ENCODE results near the gene ENKUR. TPM values are rescaled to one million over a fixed set of nuclear protein-coding genes. Genes with fewer than 3 reads are reported as not detected.

ENKUR gene
- total RNA-seq, 1 experiment from 2014 or later, result 0.77 TPM

DNA sequence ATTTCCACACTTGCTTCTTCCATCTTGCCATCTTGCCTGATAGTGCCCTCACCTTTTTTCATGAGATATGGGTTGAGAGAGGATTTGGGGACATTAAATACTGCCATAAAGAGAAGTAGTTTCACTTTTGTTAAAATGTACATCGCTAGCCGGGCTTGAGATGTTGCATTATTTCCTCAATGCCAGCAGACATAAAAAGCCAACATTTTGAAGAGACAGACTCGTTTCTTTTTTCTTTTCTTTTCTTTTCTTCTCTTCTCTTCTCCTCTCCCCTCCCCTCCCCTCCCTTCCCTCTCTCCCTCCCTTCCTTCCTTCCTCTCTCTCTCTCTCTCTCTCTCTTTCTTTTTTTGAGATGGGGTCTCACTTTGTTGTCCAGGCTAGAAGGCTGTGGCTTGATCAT, 17.9 kb downstream of the ENKUR start:
- no peaks in the 10 kb centered on the region for H3K36me3 ChIP-seq (ENCODE audit: control insufficient read depth, insufficient read depth, low read length)
- no peak for DNase-seq
- TF ChIP-seq, protein P1, sequence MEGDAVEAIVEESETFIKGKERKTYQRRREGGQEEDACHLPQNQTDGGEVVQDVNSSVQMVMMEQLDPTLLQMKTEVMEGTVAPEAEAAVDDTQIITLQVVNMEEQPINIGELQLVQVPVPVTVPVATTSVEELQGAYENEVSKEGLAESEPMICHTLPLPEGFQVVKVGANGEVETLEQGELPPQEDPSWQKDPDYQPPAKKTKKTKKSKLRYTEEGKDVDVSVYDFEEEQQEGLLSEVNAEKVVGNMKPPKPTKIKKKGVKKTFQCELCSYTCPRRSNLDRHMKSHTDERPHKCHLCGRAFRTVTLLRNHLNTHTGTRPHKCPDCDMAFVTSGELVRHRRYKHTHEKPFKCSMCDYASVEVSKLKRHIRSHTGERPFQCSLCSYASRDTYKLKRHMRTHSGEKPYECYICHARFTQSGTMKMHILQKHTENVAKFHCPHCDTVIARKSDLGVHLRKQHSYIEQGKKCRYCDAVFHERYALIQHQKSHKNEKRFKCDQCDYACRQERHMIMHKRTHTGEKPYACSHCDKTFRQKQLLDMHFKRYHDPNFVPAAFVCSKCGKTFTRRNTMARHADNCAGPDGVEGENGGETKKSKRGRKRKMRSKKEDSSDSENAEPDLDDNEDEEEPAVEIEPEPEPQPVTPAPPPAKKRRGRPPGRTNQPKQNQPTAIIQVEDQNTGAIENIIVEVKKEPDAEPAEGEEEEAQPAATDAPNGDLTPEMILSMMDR (IDR thresholded peaks at IDR 0.05; ENCODE audit: insufficient read depth in 1 of 2, low read depth in 1 of 2, low read length in 1 of 2, severe bottlenecking in 1 of 2, unreplicated experiment in 1 of 2), result no peak
- H3K4me1 ChIP-seq, result no peaks in the 10 kb centered on the region
- no peak overlapping the region for H3K4me3 ChIP-seq (ENCODE audit: low read depth, low read length)
- no peak overlapping the region for H3K27ac Mint-ChIP-seq (ENCODE audit: unreplicated experiment)
- no peaks in the 10 kb centered on the region for H3K36me3 Mint-ChIP-seq (ENCODE audit: insufficient read depth, unreplicated experiment)
- H3K4me3 Mint-ChIP-seq (ENCODE audit: unreplicated experiment), result no peak overlapping the region
- no TSS peak for BruUV-seq (replicated peaks)
- intact Hi-C loops (cut with micrococcal nuclease; ENCODE audit: unreplicated experiment), result no loop called here
- H3K9me3 Mint-ChIP-seq (ENCODE audit: unreplicated experiment), result peaks cover 10% of the 10 kb centered on the region
- peaks cover 10% of the 10 kb centered on the region for H3K27me3 Mint-ChIP-seq (ENCODE audit: insufficient read depth, unreplicated experiment)
- no peaks in the 10 kb centered on the region for H3K27me3 ChIP-seq (replicated peaks; ENCODE audit: control insufficient read depth, insufficient read depth, low read length)
- ChIA-PET CTCF (no interaction called here), POLR2A (no interaction called here)
- H3K4me1 Mint-ChIP-seq (ENCODE audit: low read depth, unreplicated experiment), result no peaks in the 10 kb centered on the region
- peaks cover 6% of the 10 kb centered on the region; the same call in 1 of the 2 replicates for H3K9me3 ChIP-seq

GRCh38 chr10:24995072-24995471, 20.9 kb downstream of the ENKUR start:
- Histone ChIP-seq H3K4me3 (ENCODE audit: low read depth, low read length) (no peak overlapping the region), H3K4me1 (no peaks in the 10 kb centered on the region), H3K9me3 (no peaks in the 10 kb centered on the region), H3K36me3 (ENCODE audit: control insufficient read depth, insufficient read depth, low read length) (no peaks in the 10 kb centered on the region), H3K27me3 (replicated peaks; ENCODE audit: control insufficient read depth, insufficient read depth, low read length) (no peaks in the 10 kb centered on the region)
- H3K4me3 Mint-ChIP-seq (ENCODE audit: unreplicated experiment), result no peak overlapping the region
- ChIA-PET POLR2A (interaction anchor here (0.5 kb wide), 1 partner anchor 272 kb away, joined by 4 read pairs; no protein-coding TSS in a partner anchor), CTCF (interaction anchor here (1.0 kb wide), 1 partner anchor 86 kb away, joined by 4 read pairs; no protein-coding TSS in a partner anchor)
- no TSS peak for BruUV-seq (replicated peaks)
- intact Hi-C loops (cut with micrococcal nuclease; ENCODE audit: unreplicated experiment), result no loop called here
- DNase-seq, result no peak
- TF ChIP-seq, protein P1 (IDR thresholded peaks at IDR 0.05; ENCODE audit: insufficient read depth in 1 of 2, low read depth in 1 of 2, low read length in 1 of 2, severe bottlenecking in 1 of 2, unreplicated experiment in 1 of 2), result no peak
- no peaks in the 10 kb centered on the region for H3K27me3 Mint-ChIP-seq (ENCODE audit: insufficient read depth, unreplicated experiment)
- no peaks in the 10 kb centered on the region for H3K4me1 Mint-ChIP-seq (ENCODE audit: low read depth, unreplicated experiment)
- no peaks in the 10 kb centered on the region for H3K36me3 Mint-ChIP-seq (ENCODE audit: insufficient read depth, unreplicated experiment)
- no peak overlapping the region for H3K27ac Mint-ChIP-seq (ENCODE audit: unreplicated experiment)
- no peaks in the 10 kb centered on the region for H3K9me3 Mint-ChIP-seq (ENCODE audit: unreplicated experiment)

- POLR2A ChIA-PET, result no interaction called here
- TF ChIP-seq, protein P1 (IDR thresholded peaks at IDR 0.05; ENCODE audit: insufficient read depth in 1 of 2, low read depth in 1 of 2, low read length in 1 of 2, severe bottlenecking in 1 of 2, unreplicated experiment in 1 of 2), result no peak
- CTCF ChIA-PET, result no interaction called here
These were observed 22.6 kb downstream of the ENKUR start for GRCh38 chr10:24993237-24993958.

More at GRCh38 chr10:24993237-24993958, 22.6 kb downstream of the ENKUR start:
- H3K9me3 Mint-ChIP-seq (ENCODE audit: unreplicated experiment), result no peaks in the 10 kb centered on the region
- no peak for DNase-seq
- Histone ChIP-seq H3K36me3 (ENCODE audit: control insufficient read depth, insufficient read depth, low read length) (no peaks in the 10 kb centered on the region), H3K4me1 (no peaks in the 10 kb centered on the region), H3K27me3 (replicated peaks; ENCODE audit: control insufficient read depth, insufficient read depth, low read length) (no peaks in the 10 kb centered on the region), H3K4me3 (ENCODE audit: low read depth, low read length) (no peak overlapping the region), H3K9me3 (no peaks in the 10 kb centered on the region)
- intact Hi-C loops (cut with micrococcal nuclease; ENCODE audit: unreplicated experiment), result no loop called here
- H3K27ac Mint-ChIP-seq (ENCODE audit: unreplicated experiment), result no peak overlapping the region
- no peaks in the 10 kb centered on the region for H3K36me3 Mint-ChIP-seq (ENCODE audit: insufficient read depth, unreplicated experiment)
- no peaks in the 10 kb centered on the region for H3K27me3 Mint-ChIP-seq (ENCODE audit: insufficient read depth, unreplicated experiment)
- no TSS peak for BruUV-seq (replicated peaks)
- H3K4me1 Mint-ChIP-seq (ENCODE audit: low read depth, unreplicated experiment), result no peaks in the 10 kb centered on the region
- H3K4me3 Mint-ChIP-seq (ENCODE audit: unreplicated experiment), result no peak overlapping the region

All from Caco-2 (cell line).